Parathyroid adenoma (tissue), 2 donors: Measurements from ENCODE around the gene SLC16A10.

Source experiments
- H2AFZ ChIP-seq: fragments of 300-600 bp; sonication (generic); one replicate; pipeline ENCODE4 v1.7.0; 2017; ENCODE audit warnings: antibody characterized with exemption, mild to moderate bottlenecking
- H3K27ac ChIP-seq: fragments of 300-600 bp; sonication (generic); one replicate; pipeline ENCODE4 v1.7.0; 2017
- H3K27me3 ChIP-seq: fragments of 300-600 bp; sonication (generic); one replicate; pipeline ENCODE4 v1.7.0; 2017; ENCODE audit warnings: low read length; ENCODE audit not compliant: control insufficient read depth, insufficient read depth
- H3K36me3 ChIP-seq: fragments of 300-600 bp; sonication (generic); one replicate; pipeline ENCODE4 v1.7.0; 2017; ENCODE audit warnings: low read length; ENCODE audit not compliant: control insufficient read depth, insufficient read depth
- H3K4me1 ChIP-seq: fragments of 300-600 bp; sonication (generic); one replicate; pipeline ENCODE4 v1.7.0; 2017; ENCODE audit warnings: control low read depth
- H3K4me2 ChIP-seq: fragments of 300-600 bp; sonication (generic); one replicate; pipeline ENCODE4 v1.7.0; 2017; ENCODE audit warnings: low read length
- H3K4me3 ChIP-seq: fragments of 300-600 bp; sonication (generic); one replicate; pipeline ENCODE4 v1.7.0; 2017; ENCODE audit warnings: low read depth, low read length
- H3K79me2 ChIP-seq: fragments of 300-600 bp; sonication (generic); one replicate; pipeline ENCODE4 v1.7.0; 2017; ENCODE audit warnings: control low read depth
- H3K9ac ChIP-seq: fragments of 300-600 bp; sonication (generic); one replicate; pipeline ENCODE4 v1.7.0; 2017; ENCODE audit warnings: mild to moderate bottlenecking
- H3K9me3 ChIP-seq: fragments of 300-600 bp; sonication (generic); one replicate; pipeline ENCODE4 v1.7.0; 2017; ENCODE audit warnings: low read length; ENCODE audit not compliant: control insufficient read depth
- CTCF ChIP-seq: fragments of 300-600 bp; sonication (generic); IDR thresholded peaks from one replicate; pipeline ENCODE4 v1.7.0; 2017; ENCODE audit warnings: antibody characterized with exemption, mild to moderate bottlenecking
- donor health status: primary hyperparathyroidism.

SLC16A10 gene

GRCh38 chr6:111096246-111096645 is 8.9 kb downstream of the SLC16A10 start:
- H3K4me1 ChIP-seq, result no peaks in the 10 kb centered on the region
- peak overlapping the region; percentile 7 for H3K4me3 ChIP-seq
- peak overlapping the region; percentile 18 for H3K4me2 ChIP-seq
- H3K27ac ChIP-seq, result no peak overlapping the region
- no peaks in the 10 kb centered on the region for H3K79me2 ChIP-seq
- no peak overlapping the region for H3K9ac ChIP-seq
- no peak overlapping the region for H2AFZ ChIP-seq
- H3K27me3 ChIP-seq, result no peaks in the 10 kb centered on the region
- no peaks in the 10 kb centered on the region for H3K36me3 ChIP-seq
- H3K9me3 ChIP-seq, result no peaks in the 10 kb centered on the region
- TF ChIP-seq CTCF, result no peak

- Histone ChIP-seq H2AFZ (no peak overlapping the region), H3K4me2 (no peak overlapping the region), H3K27me3 (no peaks in the 10 kb centered on the region), H3K9ac (no peak overlapping the region), H3K79me2 (no peaks in the 10 kb centered on the region), H3K4me3 (no peak overlapping the region), H3K36me3 (no peaks in the 10 kb centered on the region), H3K9me3 (no peaks in the 10 kb centered on the region), H3K4me1 (no peaks in the 10 kb centered on the region), H3K27ac (no peak overlapping the region)
- no peak for TF ChIP-seq CTCF
Measured at GRCh38 chr6:111098597-111098996, 11.3 kb downstream of the SLC16A10 start.

GRCh38 chr6:111101987-111102386 is 14.7 kb downstream of the SLC16A10 start:
- no peaks in the 10 kb centered on the region for H3K9me3 ChIP-seq
- no peak overlapping the region for H2AFZ ChIP-seq
- H3K79me2 ChIP-seq, result no peaks in the 10 kb centered on the region
- no peaks in the 10 kb centered on the region for H3K27me3 ChIP-seq
- H3K36me3 ChIP-seq, result no peaks in the 10 kb centered on the region
- no peak overlapping the region for H3K27ac ChIP-seq
- no peak overlapping the region for H3K4me3 ChIP-seq
- no peak overlapping the region for H3K4me2 ChIP-seq
- peaks cover 11% of the 10 kb centered on the region for H3K4me1 ChIP-seq
- H3K9ac ChIP-seq, result no peak overlapping the region
- TF ChIP-seq CTCF, result no peak

- no peak overlapping the region for H3K27ac ChIP-seq
- no peak overlapping the region for H2AFZ ChIP-seq
- H3K9me3 ChIP-seq, result no peaks in the 10 kb centered on the region
- H3K36me3 ChIP-seq, result no peaks in the 10 kb centered on the region
- H3K4me2 ChIP-seq, result peak overlapping the region; percentile 18
- H3K4me3 ChIP-seq, result no peak overlapping the region
- peaks cover 11% of the 10 kb centered on the region for H3K4me1 ChIP-seq
- no peak for TF ChIP-seq CTCF
- H3K9ac ChIP-seq, result no peak overlapping the region
- no peaks in the 10 kb centered on the region for H3K79me2 ChIP-seq
- H3K27me3 ChIP-seq, result no peaks in the 10 kb centered on the region
Measured at GRCh38 chr6:111105578-111105977, 18.3 kb downstream of the SLC16A10 start.

GRCh38 chr6:111107589-111107988 is 20.3 kb downstream of the SLC16A10 start:
- no peak overlapping the region for H2AFZ ChIP-seq
- H3K9me3 ChIP-seq, result no peaks in the 10 kb centered on the region
- H3K9ac ChIP-seq, result no peak overlapping the region
- no peak overlapping the region for H3K4me2 ChIP-seq
- peaks cover 3% of the 10 kb centered on the region for H3K79me2 ChIP-seq
- H3K36me3 ChIP-seq, result no peaks in the 10 kb centered on the region
- H3K4me1 ChIP-seq, result peaks cover 11% of the 10 kb centered on the region
- H3K27ac ChIP-seq, result no peak overlapping the region
- no peaks in the 10 kb centered on the region for H3K27me3 ChIP-seq
- H3K4me3 ChIP-seq, result no peak overlapping the region
- no peak for TF ChIP-seq CTCF
